NCI-H1105 (cell line): ENCODE data around the gene PAN3.

Experiments used
- DNase-seq: peaks from one replicate; lab custom pipeline; 2025; lab: John Stamatoyannopoulos, UW

PAN3 gene

GRCh38 chr13:28337166-28338005 lies 199.0 kb downstream of the PAN3 start:
- no peak for DNase-seq

DNA sequence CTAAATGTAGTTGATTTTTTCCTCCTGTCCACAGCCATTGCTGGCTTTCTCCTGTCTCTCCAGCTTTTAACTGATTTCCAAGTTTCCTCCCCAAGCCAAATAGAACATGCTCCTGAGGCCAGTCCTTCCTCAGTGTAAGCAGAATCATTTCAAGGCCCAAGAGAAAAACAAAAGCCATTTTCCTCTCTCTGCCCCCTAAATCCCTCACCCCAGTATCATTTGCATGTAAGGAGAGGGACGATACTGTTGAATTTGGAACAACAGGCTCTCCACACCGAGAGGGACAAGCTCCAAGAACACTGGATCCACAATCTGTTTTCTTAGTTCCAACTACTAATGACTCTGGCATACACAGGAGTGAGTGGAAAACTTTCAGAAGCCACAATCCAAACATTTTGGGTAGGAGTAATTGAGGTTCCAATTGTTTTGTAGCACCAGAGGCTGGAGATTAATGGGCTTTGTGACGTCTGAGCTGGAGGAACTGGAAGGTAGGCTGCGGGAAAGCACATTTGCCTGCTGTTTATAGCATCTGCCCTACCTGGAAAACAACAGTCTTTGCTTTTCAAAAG lies 199.7 kb downstream of the PAN3 start:
- no peak for DNase-seq

GRCh38 chr13:28338742-28339141 lies 200.4 kb downstream of the PAN3 start:
- DNase-seq = no peak

DNA sequence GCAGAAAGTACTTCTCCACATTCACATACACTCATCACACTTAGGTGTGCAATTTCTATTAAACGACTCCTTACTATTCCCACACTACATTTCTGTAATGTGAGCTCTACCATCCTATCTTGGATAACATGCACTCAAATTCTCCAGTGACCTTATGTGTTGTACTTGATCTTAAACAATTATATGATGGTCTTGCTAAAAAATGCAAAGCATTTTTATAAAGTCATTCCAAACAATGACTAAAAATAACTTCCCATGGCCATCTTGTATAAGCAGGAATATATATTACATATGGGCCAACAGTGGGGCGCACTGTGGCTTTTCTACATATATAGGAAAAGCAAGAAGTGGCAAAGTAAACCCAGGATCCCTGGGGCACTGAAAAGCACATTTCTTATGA lies 201.1 kb downstream of the PAN3 start:
- no peak for DNase-seq

GRCh38 chr13:28340272-28340793 lies 202.0 kb downstream of the PAN3 start:
- no peak for DNase-seq

DNA sequence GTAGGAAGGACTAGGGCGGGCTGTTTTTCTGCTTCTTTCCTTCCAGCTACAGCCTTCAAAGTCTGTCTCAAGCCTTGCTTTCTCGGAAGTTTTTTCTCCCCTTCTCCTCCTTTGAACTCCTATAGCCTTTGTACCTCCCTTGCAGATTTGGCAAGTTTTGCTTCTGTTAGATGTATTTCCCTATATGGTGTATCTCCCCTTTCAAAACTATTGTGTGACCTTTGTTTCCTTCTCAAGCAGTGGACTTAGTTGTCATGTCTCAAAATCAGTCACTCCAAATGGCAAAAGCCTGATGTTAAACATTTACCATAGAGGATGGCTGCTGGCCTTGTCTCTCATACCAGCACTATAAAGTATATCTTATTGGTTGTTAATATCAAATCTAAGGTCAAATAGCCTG lies 203.9 kb downstream of the PAN3 start:
- no peak for DNase-seq

DNA sequence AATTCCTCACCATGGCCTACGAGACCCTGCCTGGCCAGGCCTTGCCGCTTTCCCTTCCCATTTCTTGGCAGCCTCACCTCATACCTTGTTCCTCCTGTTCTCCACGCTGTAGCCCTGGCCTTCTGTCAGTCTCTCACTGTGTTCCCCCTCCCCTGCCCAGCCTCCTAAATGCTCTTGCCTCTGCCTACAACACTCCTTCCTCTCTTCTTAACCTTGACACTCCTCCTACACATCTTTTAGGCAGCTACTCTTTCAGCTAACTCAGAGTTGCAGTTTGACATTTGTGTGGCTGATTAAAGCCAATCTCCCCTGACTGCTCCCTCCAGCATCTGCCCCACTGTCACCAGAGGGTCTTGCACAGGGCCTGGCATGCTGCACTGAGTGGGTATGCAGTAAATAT lies 205.8 kb downstream of the PAN3 start:
- DNase-seq = no peak
